SK-N-MC (cell line): ENCODE results near the gene PCCA.
"Not testable (repeated sequence)": the region's sequence is repeated elsewhere in the genome, so short reads cannot be mapped to it uniquely, and the experiment has no call there.

ENCODE experiments used
- DNase-seq: peaks from one replicate; pipeline ENCODE4 v3.0.0-alpha.2; 2011; ENCODE audit warnings: low read depth, low spot score
- H3K27ac ChIP-seq: fragments of 200-600 bp; sonication (generic); 2 replicates; pipeline ENCODE4 v1.5.1; 2016; ENCODE audit warnings: mixed run types
- H3K36me3 ChIP-seq: fragments of 200-600 bp; sonication (generic); 2 replicates; pipeline ENCODE4 v1.6.1; 2017; ENCODE audit warnings: antibody characterized with exemption, low read length, mixed read lengths; ENCODE audit not compliant: insufficient read depth
- H3K4me3 ChIP-seq: fragments of 200-600 bp; sonication (generic); 2 replicates; pipeline ENCODE4 v1.5.1; 2016
- H3K9ac ChIP-seq: fragments of 200-600 bp; sonication (generic); 2 replicates; pipeline ENCODE4 v1.8.0; 2017; ENCODE audit warnings: mixed run types, mixed read lengths; ENCODE audit not compliant: insufficient read length
- H3K9me3 ChIP-seq: fragments of 200-600 bp; sonication (generic); 2 replicates; pipeline ENCODE4 v1.6.1; 2017; ENCODE audit warnings: low read depth, mild to moderate bottlenecking, antibody characterized with exemption, low read length, moderate library complexity, mixed read lengths
- EZH2 ChIP-seq: fragments of 200-600 bp; sonication (generic); IDR thresholded peaks from one replicate; pipeline ENCODE4 v1.6.1; 2017; ENCODE audit warnings: antibody characterized with exemption
- FOXP2 ChIP-seq: optimal IDR thresholded peaks from 2 replicates; pipeline ENCODE3; 2011; ENCODE audit warnings: mild to moderate bottlenecking, moderate library complexity; ENCODE audit not compliant: insufficient read depth; ENCODE audit errors: extremely low read length, control extremely low read depth
- POLR2AphosphoS5 ChIP-seq: IDR thresholded peaks from 2 replicates; pipeline ENCODE4 v1.6.1; 2012; ENCODE audit warnings: mild to moderate bottlenecking, low read depth, low read length, borderline replicate concordance

Gene PCCA

DNA sequence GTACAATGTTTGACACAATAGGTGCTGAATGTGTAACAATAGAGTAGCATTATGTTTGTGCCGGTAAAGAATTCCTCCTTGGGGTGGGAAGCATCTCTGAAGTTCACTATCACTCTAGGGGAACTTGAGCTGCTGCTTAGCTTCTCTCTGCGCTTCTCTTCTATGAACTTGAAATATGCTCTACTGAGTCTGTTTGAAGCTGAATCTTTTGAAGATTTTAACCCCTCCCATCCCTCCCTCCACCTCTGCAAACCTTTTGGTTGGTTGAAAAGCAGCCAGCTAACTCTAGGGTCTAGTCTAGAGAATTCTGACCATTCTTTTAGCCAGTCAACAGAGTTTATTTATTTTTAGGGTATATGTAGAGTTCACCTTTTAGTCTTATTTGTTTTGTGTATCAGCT, 2.5 kb downstream of the PCCA start:
- Histone ChIP-seq H3K9ac (no peak overlapping the region), H3K36me3 (no peaks in the 10 kb centered on the region), H3K27ac (no peak overlapping the region), H3K9me3 (no peaks in the 10 kb centered on the region), H3K4me3 (no peak overlapping the region)
- DNase-seq, result no peak
- no peak for TF ChIP-seq POLR2AphosphoS5
- TF ChIP-seq EZH2, result no peak
- no peak for TF ChIP-seq FOXP2

DNA sequence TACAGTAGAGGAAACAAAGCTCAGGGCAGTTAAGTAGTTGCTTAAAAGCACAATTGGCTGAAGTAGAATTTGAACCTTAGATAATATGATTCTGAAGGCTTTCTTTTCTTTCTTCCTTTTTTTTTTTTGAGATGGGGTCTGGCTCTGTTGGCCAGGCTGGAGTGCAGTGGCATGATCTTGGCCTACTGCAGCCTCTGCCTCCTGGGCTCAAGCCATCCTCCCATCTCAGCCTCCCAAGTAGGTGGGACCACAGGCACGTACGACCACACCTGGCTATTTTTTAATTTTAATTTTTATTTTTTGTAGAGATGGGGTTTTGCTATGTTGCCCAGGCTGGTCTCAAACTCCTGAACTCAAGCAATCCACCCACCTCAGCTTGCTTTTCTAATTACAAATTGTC, 3.4 kb downstream of the PCCA start:
- not testable (repeated sequence) for DNase-seq, H3K27ac ChIP-seq, H3K4me3 ChIP-seq, H3K36me3 ChIP-seq, H3K9ac ChIP-seq, H3K9me3 ChIP-seq

DNA sequence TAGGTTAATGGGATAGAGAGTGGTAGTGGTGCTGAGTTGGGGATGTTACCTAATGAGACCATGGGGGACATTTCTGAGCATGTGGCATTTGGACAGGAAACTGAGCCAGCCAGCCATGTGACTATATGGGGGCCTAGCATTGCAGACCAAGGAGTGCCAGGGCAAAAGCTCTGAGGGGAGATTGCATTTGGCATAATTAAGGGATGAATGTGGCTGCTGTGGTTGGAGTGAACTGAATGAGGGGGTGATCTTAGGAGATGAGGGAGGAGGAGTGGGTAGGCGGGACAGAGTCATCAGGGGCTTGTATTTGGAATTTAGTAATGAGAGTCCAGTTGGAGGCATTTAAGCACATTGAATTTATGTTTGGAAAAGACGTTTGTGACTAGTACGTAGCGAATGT, 6.6 kb downstream of the PCCA start:
- no peak for DNase-seq
- no peak for TF ChIP-seq FOXP2
- TF ChIP-seq POLR2AphosphoS5, result no peak
- TF ChIP-seq EZH2, result no peak

DNA sequence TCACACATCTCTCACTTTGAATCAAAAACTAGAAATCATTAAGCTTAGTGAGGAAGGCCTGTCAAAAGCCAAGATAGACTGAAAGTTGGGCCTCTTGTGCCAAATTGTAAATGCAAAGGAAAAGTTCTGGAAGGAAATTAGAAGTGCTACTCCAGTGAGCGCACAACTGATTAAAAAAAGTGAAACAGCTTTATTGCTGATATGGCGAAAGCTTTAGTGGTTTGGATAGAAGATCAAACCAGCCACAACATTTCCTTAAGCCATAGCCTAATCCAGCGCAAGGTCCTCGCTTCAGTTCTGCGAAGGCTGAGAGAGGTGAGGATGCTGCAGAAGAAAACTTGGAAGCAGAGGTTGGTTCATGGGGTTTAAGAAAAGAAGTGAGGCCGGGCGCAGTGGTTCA, 7.6 kb downstream of the PCCA start:
- Histone ChIP-seq H3K9me3 (no peaks in the 10 kb centered on the region), H3K4me3 (no peak overlapping the region), H3K27ac (no peak overlapping the region), H3K36me3 (no peaks in the 10 kb centered on the region), H3K9ac (no peak overlapping the region)
- no peak for DNase-seq
- TF ChIP-seq POLR2AphosphoS5, result no peak
- no peak for TF ChIP-seq EZH2
- TF ChIP-seq FOXP2, result no peak

More for the DNA sequence above, 6.6 kb downstream of the PCCA start:
- H3K4me3 ChIP-seq, result no peak overlapping the region
- H3K27ac ChIP-seq, result no peak overlapping the region
- H3K36me3 ChIP-seq, result no peaks in the 10 kb centered on the region
- no peak overlapping the region for H3K9ac ChIP-seq
- H3K9me3 ChIP-seq, result no peaks in the 10 kb centered on the region

DNA sequence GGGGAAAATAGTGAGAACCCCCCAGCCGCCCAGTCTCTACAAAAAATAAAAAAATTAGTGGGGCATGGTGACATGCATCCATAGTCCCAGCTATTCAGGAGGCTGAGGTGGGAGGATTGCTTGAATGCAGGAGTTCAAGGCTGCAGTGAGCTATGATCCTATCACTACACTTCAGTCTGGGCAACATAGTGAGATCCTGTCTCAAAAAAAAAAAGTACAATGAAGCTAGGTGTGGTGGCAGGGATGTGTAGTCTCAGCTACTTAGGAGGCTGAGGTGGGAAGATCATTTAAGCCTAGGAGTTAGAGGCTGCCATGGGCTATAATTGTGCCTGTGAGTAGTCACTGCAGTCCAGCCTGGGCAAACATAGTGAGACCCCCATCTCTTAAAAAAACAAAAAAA, 8.9 kb downstream of the PCCA start:
- no peak overlapping the region for H3K27ac ChIP-seq
- H3K36me3 ChIP-seq, result no peaks in the 10 kb centered on the region
- H3K9me3 ChIP-seq, result no peaks in the 10 kb centered on the region
- no peak for DNase-seq
- TF ChIP-seq EZH2 (no peak), POLR2AphosphoS5 (no peak), FOXP2 (no peak)
- no peak overlapping the region for H3K9ac ChIP-seq
- no peak overlapping the region for H3K4me3 ChIP-seq

DNA sequence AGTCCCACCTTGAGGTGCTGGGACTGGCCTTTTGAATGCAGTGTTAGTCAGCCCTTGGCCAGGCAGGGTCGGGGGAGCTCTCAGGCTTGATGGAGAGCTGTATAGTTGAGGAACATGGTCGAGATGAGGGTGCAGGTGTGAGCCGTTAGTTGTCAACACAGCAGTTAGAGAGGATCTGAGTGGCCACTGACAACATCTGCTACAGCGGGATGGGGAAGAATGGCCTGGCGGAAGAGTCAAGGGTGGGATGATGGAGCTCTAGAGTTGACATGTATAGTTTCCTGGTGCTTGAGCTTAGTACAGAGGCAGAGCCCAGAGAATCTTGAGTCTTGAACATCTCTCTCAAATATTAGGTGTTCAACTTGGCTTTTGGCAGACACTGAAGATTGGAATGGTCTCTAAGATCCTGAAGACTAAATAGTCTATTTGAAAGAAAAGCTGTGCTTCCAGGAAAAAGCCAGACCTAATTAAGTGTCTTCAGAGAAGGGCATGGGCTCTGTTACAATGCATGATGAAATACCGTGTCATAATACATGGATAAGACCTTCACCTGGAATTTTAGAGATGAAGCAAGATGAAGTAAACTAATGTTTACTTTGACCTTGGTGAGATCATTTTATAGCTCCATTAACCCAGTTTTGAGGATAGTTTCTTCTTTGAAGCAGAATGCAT, 9.7 kb downstream of the PCCA start:
- Histone ChIP-seq H3K36me3 (no peaks in the 10 kb centered on the region), H3K4me3 (no peak overlapping the region), H3K9ac (no peak overlapping the region), H3K27ac (no peak overlapping the region), H3K9me3 (no peaks in the 10 kb centered on the region)
- no peak for DNase-seq
- TF ChIP-seq FOXP2 (no peak), POLR2AphosphoS5 (no peak), EZH2 (no peak)

DNA sequence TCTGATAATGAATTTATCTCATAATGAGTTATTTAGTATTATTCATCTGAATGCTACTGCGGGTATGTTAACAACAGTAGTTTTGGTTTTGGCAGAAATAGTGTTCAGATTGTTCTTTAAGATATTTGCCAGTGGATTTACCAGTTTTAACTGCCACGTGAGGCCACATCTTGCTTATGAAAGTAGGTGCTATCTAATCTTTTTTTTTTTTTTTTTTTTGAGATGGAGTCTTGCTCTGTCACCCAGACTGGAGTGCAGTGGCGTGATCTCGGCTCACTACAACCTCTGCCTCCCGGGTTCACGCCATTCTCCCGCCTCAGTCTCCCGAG, 10.2 kb downstream of the PCCA start:
- not testable (repeated sequence) for H3K9ac ChIP-seq, DNase-seq, H3K27ac ChIP-seq, H3K4me3 ChIP-seq, H3K36me3 ChIP-seq, H3K9me3 ChIP-seq

DNA sequence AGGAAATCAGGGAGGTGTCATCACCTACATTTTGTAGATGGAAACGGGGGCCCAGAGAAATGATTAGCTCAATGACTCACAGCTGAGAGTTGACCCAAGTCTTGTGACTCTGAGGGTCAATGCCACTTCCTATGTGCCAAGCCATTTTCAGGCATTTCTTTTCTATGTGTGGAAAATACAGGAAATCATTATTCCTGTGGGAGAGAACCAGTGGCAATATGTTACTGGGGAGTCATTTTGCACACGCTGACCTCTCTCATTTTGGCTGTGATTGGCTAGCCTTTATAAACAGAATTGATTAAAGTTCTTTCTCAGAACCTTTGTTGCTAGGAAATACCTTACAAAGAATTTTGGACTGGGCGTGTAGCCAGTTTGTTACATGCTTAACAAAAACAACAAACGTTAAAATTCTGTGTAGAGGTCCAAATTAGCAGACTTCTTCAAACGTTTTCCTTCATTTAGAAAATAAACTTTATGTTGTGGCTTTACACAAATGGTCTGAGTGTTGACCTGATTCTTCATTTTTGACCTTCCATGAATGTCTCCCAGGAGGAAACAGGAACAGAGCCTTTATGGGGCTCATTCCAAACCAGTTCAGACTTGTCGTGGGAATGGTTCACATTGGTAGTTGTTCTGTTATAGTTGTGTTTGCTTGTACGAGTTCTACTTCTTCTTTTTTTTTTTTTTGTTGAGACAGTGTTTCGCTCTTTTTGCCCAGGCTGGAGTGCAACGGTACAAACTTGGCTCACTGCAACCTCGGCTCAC, 11.4 kb downstream of the PCCA start:
- Histone ChIP-seq H3K4me3 (no peak overlapping the region), H3K9ac (no peak overlapping the region), H3K9me3 (no peaks in the 10 kb centered on the region), H3K27ac (no peak overlapping the region), H3K36me3 (no peaks in the 10 kb centered on the region)
- no peak for DNase-seq
- TF ChIP-seq FOXP2 (no peak), POLR2AphosphoS5 (no peak), EZH2 (no peak)

DNA sequence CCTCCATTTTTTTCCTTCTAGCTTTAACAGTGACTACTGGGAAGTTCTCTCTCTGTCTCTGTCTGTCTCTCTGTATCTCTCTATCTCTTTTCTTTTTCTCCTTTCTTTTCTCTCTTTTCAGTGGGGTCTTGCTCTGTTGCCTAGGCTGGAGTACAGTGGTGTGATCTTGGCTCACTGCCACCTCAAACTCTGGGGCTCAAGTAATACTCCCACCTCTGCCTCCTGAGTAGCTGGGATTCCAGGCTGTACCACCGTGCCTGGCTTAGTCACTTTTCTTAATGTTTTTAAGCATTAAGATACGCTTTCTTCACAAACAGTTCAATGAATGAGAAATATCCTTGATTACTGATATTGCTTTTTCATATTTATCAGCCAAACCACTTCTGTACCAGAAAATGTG, 13.1 kb downstream of the PCCA start:
- H3K4me3 ChIP-seq, result no peak overlapping the region
- H3K9me3 ChIP-seq, result no peaks in the 10 kb centered on the region
- no peak for TF ChIP-seq POLR2AphosphoS5
- no peak for TF ChIP-seq EZH2
- TF ChIP-seq FOXP2, result no peak
- DNase-seq, result no peak
- no peaks in the 10 kb centered on the region for H3K36me3 ChIP-seq
- no peak overlapping the region for H3K9ac ChIP-seq
- no peak overlapping the region for H3K27ac ChIP-seq
